OCI-LY7 (cell line): ENCODE data around the gene PLEKHF1. TPM values are rescaled to one million over a fixed set of nuclear protein-coding genes. Genes with fewer than 3 reads are reported as not detected.

ENCODE experiments used
- BruUV-seq: library from RNA; stranded (reverse); fragments of 400-500 nt; replicated peaks from 2 replicates; lab custom pipeline; 2021; lab: Mats Ljungman, UMichigan
- CTCF ChIA-PET: fragments of 300-600 bp; sonication (Branson Sonifier 250); formaldehyde crosslinking; loops from one replicate; lab custom pipeline; 2022; ENCODE audit warnings: antibody characterized with exemption; ENCODE audit not compliant: unreplicated experiment; lab: Charles Lee
- POLR2A ChIA-PET: fragments of 300-600 bp; sonication (Branson Sonifier 250); formaldehyde crosslinking; loops from one replicate; lab custom pipeline; 2022; ENCODE audit warnings: antibody characterized with exemption; lab: Charles Lee
- DNase-seq: peaks from one replicate; pipeline ENCODE4 v3.0.0-alpha.2; 2015; ENCODE audit warnings: low spot score
- H2AFZ ChIP-seq: fragments of 200-600 bp; sonication (generic), shearing (Covaris generic); 2 replicates; pipeline ENCODE4 v1.6.1; 2014; ENCODE audit warnings: mild to moderate bottlenecking, antibody characterized with exemption, low read length, moderate library complexity
- H3K27ac ChIP-seq: fragments of 200-600 bp; sonication (generic); 2 replicates; pipeline ENCODE4 v1.5.1; 2014; ENCODE audit warnings: mixed run types, low read depth, mild to moderate bottlenecking, moderate library complexity, low read length, inconsistent platforms; ENCODE audit not compliant: poor library complexity, severe bottlenecking
- H3K36me3 ChIP-seq: fragments of 200-600 bp; sonication (generic); 2 replicates; pipeline ENCODE4 v1.6.1; 2014; ENCODE audit warnings: mild to moderate bottlenecking, antibody characterized with exemption, low read length, moderate library complexity, mixed read lengths; ENCODE audit not compliant: insufficient read depth
- H3K4me1 ChIP-seq: fragments of 200-600 bp; sonication (generic); 2 replicates; pipeline ENCODE4 v1.5.1; 2014; ENCODE audit warnings: mild to moderate bottlenecking, low read length; ENCODE audit not compliant: insufficient read depth, poor library complexity, severe bottlenecking
- H3K4me2 ChIP-seq: fragments of 200-600 bp; sonication (generic); 2 replicates; pipeline ENCODE4 v1.6.1; 2014; ENCODE audit warnings: mild to moderate bottlenecking, low read length
- H3K4me3 ChIP-seq: fragments of 200-600 bp; sonication (generic); 2 replicates; pipeline ENCODE4 v1.5.1; 2014; ENCODE audit warnings: mild to moderate bottlenecking, low read depth, low read length; ENCODE audit not compliant: poor library complexity, severe bottlenecking
- H3K79me2 ChIP-seq: fragments of 200-600 bp; sonication (generic); 2 replicates; pipeline ENCODE4 v1.6.1; 2016; ENCODE audit warnings: low read depth, mild to moderate bottlenecking, low read length, moderate library complexity, mixed read lengths; ENCODE audit not compliant: insufficient read depth
- H3K9me2 ChIP-seq: fragments of 200-600 bp; sonication (generic); 2 replicates; pipeline ENCODE4 v1.6.1; 2016; ENCODE audit warnings: mild to moderate bottlenecking, low read length, mixed read lengths; ENCODE audit not compliant: insufficient read depth
- H3K9me3 ChIP-seq: fragments of 200-600 bp; sonication (generic); 2 replicates; pipeline ENCODE4 v1.6.1; 2014; ENCODE audit warnings: mild to moderate bottlenecking, mixed run types, low read length, mixed read lengths
- H4K20me1 ChIP-seq: fragments of 200-600 bp; sonication (generic); 2 replicates; pipeline ENCODE4 v1.6.1; 2014; ENCODE audit warnings: mild to moderate bottlenecking, antibody characterized with exemption, low read length, moderate library complexity, mixed read lengths; ENCODE audit not compliant: insufficient read depth
- CTCF ChIP-seq: fragments of 200-600 bp; sonication (generic); conservative IDR thresholded peaks from 2 replicates; pipeline ENCODE4 v1.5.1; 2014; ENCODE audit warnings: mild to moderate bottlenecking, antibody characterized with exemption, low read length, moderate library complexity, mixed read lengths
- EZH2phosphoT487 ChIP-seq: fragments of 200-600 bp; sonication (generic); IDR thresholded peaks from 2 replicates; pipeline ENCODE4 v1.6.1; 2018; ENCODE audit warnings: low read depth, borderline replicate concordance, mild to moderate bottlenecking, mixed run types, antibody characterized with exemption, low read length, moderate library complexity, mixed read lengths
- intact Hi-C: fragments of 100-400 bp; cut with micrococcal nuclease; formaldehyde crosslinking; loops from one replicate; pipeline ENCODE4 v1.10.0; 2022; ENCODE audit not compliant: unreplicated experiment
- total RNA-seq, 2 experiments: library from RNA; depleted of rRNA in 1 of 2; stranded (reverse); fragments of >200 nt in 1 of 2; shearing (Covaris generic) in 1 of 2; gene quantifications; 2 replicates each; pipeline ENCODE4 v1.2.3, GENCODE V29; 2014 to 2022

The PLEKHF1 gene
- total RNA-seq, 2 experiments from 2014 or later = 5.0 to 7.0 TPM

- POLR2A ChIA-PET = no interaction called here
- CTCF ChIA-PET = no interaction called here
Measured at GRCh38 chr19:29704562-29705558, 39.6 kb downstream of the PLEKHF1 start.

GRCh38 chr19:29705706-29706105 lies 40.4 kb downstream of the PLEKHF1 start:
- Histone ChIP-seq H3K9me3 (no peaks in the 10 kb centered on the region), H3K9me2 (no peaks in the 10 kb centered on the region), H3K4me1 (no peaks in the 10 kb centered on the region), H3K27ac (no peak overlapping the region), H3K79me2 (no peaks in the 10 kb centered on the region), H2AFZ (no peak overlapping the region), H4K20me1 (no peaks in the 10 kb centered on the region), H3K4me2 (no peak overlapping the region), H3K36me3 (peaks cover 17% of the 10 kb centered on the region; the same call in 1 of the 2 replicates), H3K4me3 (no peak overlapping the region)
- POLR2A ChIA-PET = interaction anchor here (0.6 kb wide), 1 partner anchor 310 kb away, joined by 3 read pairs; no protein-coding TSS in a partner anchor
- BruUV-seq = no TSS peak
- CTCF ChIA-PET = no interaction called here
- TF ChIP-seq CTCF (no peak), EZH2phosphoT487 (no peak)
- DNase-seq = no peak
- intact Hi-C loops = no loop called here

More at GRCh38 chr19:29704562-29705558, 39.6 kb downstream of the PLEKHF1 start:
- intact Hi-C loops = no loop called here
- H3K4me3 ChIP-seq = no peak overlapping the region
- H3K79me2 ChIP-seq = no peaks in the 10 kb centered on the region
- no peaks in the 10 kb centered on the region for H4K20me1 ChIP-seq
- TF ChIP-seq EZH2phosphoT487 (no peak), CTCF (no peak)
- no peak overlapping the region for H3K4me2 ChIP-seq
- no peaks in the 10 kb centered on the region for H3K9me2 ChIP-seq
- H3K36me3 ChIP-seq = peaks cover 17% of the 10 kb centered on the region; the same call in 1 of the 2 replicates
- H2AFZ ChIP-seq = no peak overlapping the region
- H3K9me3 ChIP-seq = no peaks in the 10 kb centered on the region
- no peak overlapping the region for H3K27ac ChIP-seq
- no TSS peak for BruUV-seq
- H3K4me1 ChIP-seq = no peaks in the 10 kb centered on the region
- DNase-seq = no peak
